Upper lobe of right lung (tissue), 1 donor: ENCODE results near the gene REEP3. TPM values are rescaled to one million over a fixed set of nuclear protein-coding genes. Genes with fewer than 3 reads are reported as not detected.
A peak's percentile ranks its signal among the peaks of the same experiment; 100 is the strongest.

Experiments used
- ATAC-seq: fragments of 200-7000 bp; cut with Tn5 transposase; one replicate; pipeline ENCODE4 v1.9.1; 2020; ENCODE audit warnings: mild to moderate bottlenecking, moderate library complexity
- DNase-seq: peaks from one replicate; pipeline ENCODE4 v3.0.0-alpha.2; 2020
- H3K27ac ChIP-seq: fragments of 200-600 bp; one replicate; pipeline ENCODE4 v1.8.0; 2022
- H3K27me3 ChIP-seq: fragments of 200-600 bp; one replicate; pipeline ENCODE4 v1.8.0; 2022; ENCODE audit warnings: mild to moderate bottlenecking
- H3K36me3 ChIP-seq: fragments of 200-600 bp; one replicate; pipeline ENCODE4 v1.8.0; 2022
- H3K4me1 ChIP-seq: fragments of 200-600 bp; one replicate; pipeline ENCODE4 v1.8.0; 2022
- H3K4me3 ChIP-seq: fragments of 200-600 bp; one replicate; pipeline ENCODE4 v1.8.0; 2022; ENCODE audit warnings: mild to moderate bottlenecking
- H3K9me3 ChIP-seq: fragments of 200-600 bp; one replicate; pipeline ENCODE4 v1.8.0; 2022
- CTCF ChIP-seq: fragments of 200-600 bp; IDR thresholded peaks from one replicate; pipeline ENCODE4 v1.8.0; 2022; ENCODE audit warnings: antibody characterized with exemption
- intact Hi-C: fragments of 100-400 bp; cut with DNase I; formaldehyde crosslinking; loops from one replicate; pipeline ENCODE4 v1.11.0; 2022
- total RNA-seq: library from RNA; stranded (reverse); fragmentation: NEBNext Ultra II Directional; extraction: Animal tissue kit (Norgen Biotek cat#: 25700); gene quantifications from one replicate; pipeline ENCODE4 v1.2.1, GENCODE V29; 2021
- donor health status: DM: no; HTN: yes; CAD: no; lungs with severe emphysema.

The REEP3 gene
- total RNA-seq, 1 donor from 2014 or later, result 57.1 TPM

GRCh38 chr10:63553473-63553872, 32.3 kb downstream of the REEP3 start:
- ATAC-seq, result no peak
- H3K27ac ChIP-seq, result no peak overlapping the region

GRCh38 chr10:63554657-63555056, 33.5 kb downstream of the REEP3 start:
- Histone ChIP-seq H3K4me1 (peaks cover 9% of the 10 kb centered on the region), H3K27me3 (no peaks in the 10 kb centered on the region), H3K4me3 (no peak overlapping the region), H3K36me3 (no peaks in the 10 kb centered on the region), H3K9me3 (no peaks in the 10 kb centered on the region), H3K27ac (no peak overlapping the region)
- no peak for TF ChIP-seq CTCF
- intact Hi-C loops, result no loop called here
- no peak for DNase-seq
- peak; percentile 74 for ATAC-seq

More at GRCh38 chr10:63553473-63553872, 32.3 kb downstream of the REEP3 start:
- Histone ChIP-seq H3K4me3 (no peak overlapping the region), H3K9me3 (no peaks in the 10 kb centered on the region), H3K4me1 (peaks cover 9% of the 10 kb centered on the region), H3K27me3 (no peaks in the 10 kb centered on the region), H3K36me3 (no peaks in the 10 kb centered on the region)
- intact Hi-C loops, result no loop called here
- TF ChIP-seq CTCF, result no peak
- DNase-seq, result no peak

GRCh38 chr10:63555330-63555729, 34.1 kb downstream of the REEP3 start:
- Histone ChIP-seq H3K9me3 (no peaks in the 10 kb centered on the region), H3K27ac (no peak overlapping the region), H3K4me3 (no peak overlapping the region), H3K4me1 (peaks cover 9% of the 10 kb centered on the region), H3K27me3 (no peaks in the 10 kb centered on the region), H3K36me3 (no peaks in the 10 kb centered on the region)
- no peak for ATAC-seq
- intact Hi-C loops, result no loop called here
- TF ChIP-seq CTCF, result no peak
- no peak for DNase-seq

- TF ChIP-seq CTCF, result no peak
- H3K4me1 ChIP-seq, result peaks cover 9% of the 10 kb centered on the region
Measured at GRCh38 chr10:63558132-63558784, 37.1 kb downstream of the REEP3 start.

GRCh38 chr10:63561341-63561740, 40.1 kb downstream of the REEP3 start:
- H3K36me3 ChIP-seq, result no peaks in the 10 kb centered on the region
- DNase-seq (no peak), ATAC-seq (no peak)
- H3K4me3 ChIP-seq, result no peak overlapping the region
- intact Hi-C loops, result no loop called here
- no peaks in the 10 kb centered on the region for H3K4me1 ChIP-seq
- no peaks in the 10 kb centered on the region for H3K27me3 ChIP-seq
- H3K27ac ChIP-seq, result no peak overlapping the region
- no peak for TF ChIP-seq CTCF
- no peaks in the 10 kb centered on the region for H3K9me3 ChIP-seq

More at GRCh38 chr10:63558132-63558784, 37.1 kb downstream of the REEP3 start:
- DNase-seq (no peak), ATAC-seq (no peak)
- H3K36me3 ChIP-seq, result no peaks in the 10 kb centered on the region
- H3K27ac ChIP-seq, result no peak overlapping the region
- H3K27me3 ChIP-seq, result no peaks in the 10 kb centered on the region
- H3K9me3 ChIP-seq, result no peaks in the 10 kb centered on the region
- intact Hi-C loops, result no loop called here
- no peak overlapping the region for H3K4me3 ChIP-seq

GRCh38 chr10:63562391-63562790, 41.2 kb downstream of the REEP3 start:
- DNase-seq (no peak), ATAC-seq (no peak)
- H3K9me3 ChIP-seq, result no peaks in the 10 kb centered on the region
- no peaks in the 10 kb centered on the region for H3K4me1 ChIP-seq
- no peaks in the 10 kb centered on the region for H3K27me3 ChIP-seq
- no peak overlapping the region for H3K27ac ChIP-seq
- no peak for TF ChIP-seq CTCF
- intact Hi-C loops, result no loop called here
- H3K4me3 ChIP-seq, result no peak overlapping the region
- H3K36me3 ChIP-seq, result no peaks in the 10 kb centered on the region
